ENCODE measurements around the gene TPST1. TPM values are rescaled to one million over a fixed set of nuclear protein-coding genes. Genes with fewer than 3 reads are reported as not detected.
"Not testable (repeated sequence)": the region's sequence is repeated elsewhere in the genome, so short reads cannot be mapped to it uniquely, and the experiment has no call there.

Gene TPST1
- total RNA-seq, 1 donor from 2014 or later, result 30.0 TPM

- H3K36me3 Mint-ChIP-seq (ENCODE audit: low read depth); H3K4me3 Mint-ChIP-seq (ENCODE audit: unreplicated experiment); H3K9me3 Mint-ChIP-seq (ENCODE audit: low read depth); DNase-seq (ENCODE audit: low spot score); H3K27me3 Mint-ChIP-seq (ENCODE audit: low read depth): not testable (repeated sequence)
- peaks cover 17% of the 10 kb centered on the region for H3K4me1 Mint-ChIP-seq (ENCODE audit: low read depth)
- peak overlapping the region; percentile 92 for H3K27ac Mint-ChIP-seq (ENCODE audit: unreplicated experiment)
These were observed 190.0 kb downstream of the TPST1 start for GRCh38 chr7:66395128-66395571.

GRCh38 chr7:66396052-66396451 is 190.9 kb downstream of the TPST1 start:
- H3K36me3 Mint-ChIP-seq (ENCODE audit: low read depth); H3K27me3 Mint-ChIP-seq (ENCODE audit: low read depth); H3K9me3 Mint-ChIP-seq (ENCODE audit: low read depth); DNase-seq (ENCODE audit: low spot score); H3K4me3 Mint-ChIP-seq (ENCODE audit: unreplicated experiment); H3K27ac Mint-ChIP-seq (ENCODE audit: unreplicated experiment): not testable (repeated sequence)
- peaks cover 17% of the 10 kb centered on the region for H3K4me1 Mint-ChIP-seq (ENCODE audit: low read depth)

GRCh38 chr7:66398841-66399240 is 193.7 kb downstream of the TPST1 start:
- H3K36me3 Mint-ChIP-seq (ENCODE audit: low read depth), result peaks cover 18% of the 10 kb centered on the region
- peaks cover 11% of the 10 kb centered on the region for H3K9me3 Mint-ChIP-seq (ENCODE audit: low read depth)
- H3K4me3 Mint-ChIP-seq (ENCODE audit: unreplicated experiment); H3K27me3 Mint-ChIP-seq (ENCODE audit: low read depth); H3K27ac Mint-ChIP-seq (ENCODE audit: unreplicated experiment); DNase-seq (ENCODE audit: low spot score): not testable (repeated sequence)
- H3K4me1 Mint-ChIP-seq (ENCODE audit: low read depth), result peaks cover 17% of the 10 kb centered on the region

GRCh38 chr7:66399566-66399965 is 194.4 kb downstream of the TPST1 start:
- H3K36me3 Mint-ChIP-seq (ENCODE audit: low read depth), result peaks cover 18% of the 10 kb centered on the region
- no peak overlapping the region for H3K4me3 Mint-ChIP-seq (ENCODE audit: unreplicated experiment)
- peaks cover 17% of the 10 kb centered on the region for H3K4me1 Mint-ChIP-seq (ENCODE audit: low read depth)
- DNase-seq (ENCODE audit: low spot score), result no peak
- TF ChIP-seq CTCF (IDR thresholded peaks at IDR 0.05), result no peak
- H3K27ac Mint-ChIP-seq (ENCODE audit: unreplicated experiment), result no peak overlapping the region
- no peaks in the 10 kb centered on the region for H3K27me3 Mint-ChIP-seq (ENCODE audit: low read depth)
- H3K9me3 Mint-ChIP-seq (ENCODE audit: low read depth), result peaks cover 11% of the 10 kb centered on the region

- Mint-ChIP-seq H3K36me3 (ENCODE audit: low read depth) (peaks cover 18% of the 10 kb centered on the region), H3K9me3 (ENCODE audit: low read depth) (peaks cover 11% of the 10 kb centered on the region), H3K27me3 (ENCODE audit: low read depth) (no peaks in the 10 kb centered on the region), H3K4me1 (ENCODE audit: low read depth) (peaks cover 12% of the 10 kb centered on the region), H3K4me3 (ENCODE audit: unreplicated experiment) (no peak overlapping the region), H3K27ac (ENCODE audit: unreplicated experiment) (no peak overlapping the region)
- no peak for DNase-seq (ENCODE audit: low spot score)
- TF ChIP-seq CTCF (IDR thresholded peaks at IDR 0.05), result no peak
These were observed 195.3 kb downstream of the TPST1 start for GRCh38 chr7:66400400-66400799.

GRCh38 chr7:66401126-66401525 is 196.0 kb downstream of the TPST1 start:
- H3K27ac Mint-ChIP-seq (ENCODE audit: unreplicated experiment); H3K27me3 Mint-ChIP-seq (ENCODE audit: low read depth); H3K4me1 Mint-ChIP-seq (ENCODE audit: low read depth); H3K4me3 Mint-ChIP-seq (ENCODE audit: unreplicated experiment); DNase-seq (ENCODE audit: low spot score): not testable (repeated sequence)
- Mint-ChIP-seq H3K36me3 (ENCODE audit: low read depth) (peaks cover 18% of the 10 kb centered on the region), H3K9me3 (ENCODE audit: low read depth) (peaks cover 11% of the 10 kb centered on the region)

GRCh38 chr7:66401932-66402331 is 196.8 kb downstream of the TPST1 start:
- not testable (repeated sequence) for DNase-seq (ENCODE audit: low spot score); H3K27me3 Mint-ChIP-seq (ENCODE audit: low read depth); H3K4me1 Mint-ChIP-seq (ENCODE audit: low read depth); H3K4me3 Mint-ChIP-seq (ENCODE audit: unreplicated experiment); H3K27ac Mint-ChIP-seq (ENCODE audit: unreplicated experiment)
- peaks cover 11% of the 10 kb centered on the region for H3K9me3 Mint-ChIP-seq (ENCODE audit: low read depth)
- H3K36me3 Mint-ChIP-seq (ENCODE audit: low read depth), result peaks cover 18% of the 10 kb centered on the region

GRCh38 chr7:66403564-66403963 is 198.4 kb downstream of the TPST1 start:
- Mint-ChIP-seq H3K27ac (ENCODE audit: unreplicated experiment) (no peak overlapping the region), H3K4me1 (ENCODE audit: low read depth) (peaks cover 4% of the 10 kb centered on the region), H3K27me3 (ENCODE audit: low read depth) (no peaks in the 10 kb centered on the region), H3K4me3 (ENCODE audit: unreplicated experiment) (no peak overlapping the region), H3K9me3 (ENCODE audit: low read depth) (peaks cover 11% of the 10 kb centered on the region), H3K36me3 (ENCODE audit: low read depth) (peaks cover 17% of the 10 kb centered on the region)
- DNase-seq (ENCODE audit: low spot score), result no peak
- no peak for TF ChIP-seq CTCF (IDR thresholded peaks at IDR 0.05)

Data from chondrocyte (in vitro differentiated cells).